ENCODE measurements around the gene PRKN.

- TF ChIP-seq CTCF (IDR thresholded peaks at IDR 0.05; ENCODE audit: low read depth, low read length) (no peak), MYC (IDR thresholded peaks at IDR 0.05; ENCODE audit: low read depth, low read length) (no peak)
Measured at GRCh38 chr6:161342039-161342438, 1385.5 kb downstream of the PRKN start.
